D721Med (cell line): ENCODE results near the gene SLC10A4.

Experiments
- DNase-seq: peaks from one replicate; pipeline ENCODE4 v3.0.0; 2011; ENCODE audit warnings: low spot score; ENCODE audit not compliant: insufficient read length
- FAIRE-seq: peaks from 2 replicates; lab custom pipeline; 2011; peaks lifted over from hg19 to GRCh38; lab: Jason Lieb, UNC
- TF ChIP-seq, protein P1 (sequence below): IDR thresholded peaks from 2 replicates; pipeline ENCODE4 v1.5.1; 2012; ENCODE audit warnings: mild to moderate bottlenecking, control low read depth; ENCODE audit not compliant: insufficient read depth; ENCODE audit errors: missing control alignments

The SLC10A4 gene

DNA sequence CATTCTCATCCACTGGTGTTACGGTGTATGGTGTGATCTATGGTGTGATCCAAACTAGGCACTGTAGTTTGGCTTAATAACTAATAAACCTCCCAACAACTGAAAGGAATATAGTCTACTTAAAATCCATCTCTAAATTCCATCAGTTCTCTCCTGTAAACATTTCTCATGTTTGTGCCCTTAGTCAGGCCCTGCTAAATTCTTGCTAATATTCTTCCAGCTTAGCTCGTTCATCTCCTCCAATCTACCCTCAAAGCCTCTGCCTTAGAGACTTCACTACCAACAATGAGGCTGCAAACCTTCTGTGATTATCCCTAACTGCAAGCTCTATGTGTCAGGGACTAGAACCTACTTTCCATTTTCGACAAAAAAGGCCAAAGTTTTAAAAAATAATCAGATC, 35.0 kb downstream of the SLC10A4 start:
- TF ChIP-seq, protein P1, sequence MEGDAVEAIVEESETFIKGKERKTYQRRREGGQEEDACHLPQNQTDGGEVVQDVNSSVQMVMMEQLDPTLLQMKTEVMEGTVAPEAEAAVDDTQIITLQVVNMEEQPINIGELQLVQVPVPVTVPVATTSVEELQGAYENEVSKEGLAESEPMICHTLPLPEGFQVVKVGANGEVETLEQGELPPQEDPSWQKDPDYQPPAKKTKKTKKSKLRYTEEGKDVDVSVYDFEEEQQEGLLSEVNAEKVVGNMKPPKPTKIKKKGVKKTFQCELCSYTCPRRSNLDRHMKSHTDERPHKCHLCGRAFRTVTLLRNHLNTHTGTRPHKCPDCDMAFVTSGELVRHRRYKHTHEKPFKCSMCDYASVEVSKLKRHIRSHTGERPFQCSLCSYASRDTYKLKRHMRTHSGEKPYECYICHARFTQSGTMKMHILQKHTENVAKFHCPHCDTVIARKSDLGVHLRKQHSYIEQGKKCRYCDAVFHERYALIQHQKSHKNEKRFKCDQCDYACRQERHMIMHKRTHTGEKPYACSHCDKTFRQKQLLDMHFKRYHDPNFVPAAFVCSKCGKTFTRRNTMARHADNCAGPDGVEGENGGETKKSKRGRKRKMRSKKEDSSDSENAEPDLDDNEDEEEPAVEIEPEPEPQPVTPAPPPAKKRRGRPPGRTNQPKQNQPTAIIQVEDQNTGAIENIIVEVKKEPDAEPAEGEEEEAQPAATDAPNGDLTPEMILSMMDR, result no peak
- DNase-seq, result no peak
- FAIRE-seq, result no peak

DNA sequence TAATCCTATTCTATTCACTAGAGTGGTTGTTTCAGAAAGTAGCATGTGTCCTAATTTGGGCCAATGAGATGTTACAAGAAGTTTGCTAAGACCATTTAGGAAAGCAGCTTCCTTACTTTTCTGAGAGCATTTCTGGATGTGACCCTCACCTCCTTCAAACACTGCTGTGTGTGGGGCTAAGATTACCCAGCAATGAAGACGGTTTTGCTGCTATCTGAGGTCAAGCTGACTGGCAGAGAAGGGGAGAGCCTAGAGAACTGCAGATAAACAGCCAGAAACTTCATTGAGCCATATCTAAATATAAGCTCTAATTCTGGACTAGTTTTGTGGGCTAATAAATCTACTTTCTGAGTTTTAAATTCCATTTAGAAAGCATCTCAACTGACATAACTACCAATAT, 43.3 kb downstream of the SLC10A4 start:
- DNase-seq (no peak), FAIRE-seq (no peak)
- TF ChIP-seq, protein P1, result no peak

DNA sequence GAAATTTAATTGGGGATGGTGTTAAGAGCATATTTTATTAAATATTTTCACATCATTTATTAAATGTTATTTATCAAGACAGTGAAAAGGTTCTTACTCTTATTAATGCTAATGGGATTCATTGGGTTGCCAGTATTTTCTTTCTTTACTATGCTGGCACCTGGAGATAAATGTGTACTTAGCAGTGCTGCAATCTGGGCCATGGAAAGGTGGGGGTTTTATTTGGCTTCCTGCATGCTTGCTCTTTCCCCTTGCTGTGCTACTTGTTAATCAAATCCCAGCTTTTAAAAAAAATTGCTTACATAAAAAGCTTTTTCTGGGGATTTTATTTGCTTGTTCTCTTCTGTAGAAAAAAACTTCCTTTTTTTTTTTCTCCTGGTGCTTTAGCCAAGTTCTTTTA, 55.2 kb downstream of the SLC10A4 start:
- no peak for DNase-seq

More for the DNA sequence above, 55.2 kb downstream of the SLC10A4 start:
- FAIRE-seq, result no peak
- TF ChIP-seq, protein P1, result no peak
